C4-2B (cell line): ENCODE measurements around the gene CNP.
"Not testable (repeated sequence)": the region's sequence is repeated elsewhere in the genome, so short reads cannot be mapped to it uniquely, and the experiment has no call there.

Source experiments
- H3K27ac ChIP-seq: fragments of 450-650 bp; 2 replicates; pipeline ENCODE4 v1.5.1; 2017
- CTCF ChIP-seq: fragments of 450-650 bp; conservative IDR thresholded peaks from 2 replicates; pipeline ENCODE4 v1.5.1; 2017; ENCODE audit warnings: mild to moderate bottlenecking
- ZFX ChIP-seq: fragments of 450-650 bp; IDR thresholded peaks from 2 replicates; pipeline ENCODE4 v1.6.1; 2017

CNP gene

GRCh38 chr17:41920580-41920955 lies 46.0 kb upstream of the CNP start:
- peak overlapping the region; percentile 98 for H3K27ac ChIP-seq
- no peak for TF ChIP-seq ZFX
- no peak for TF ChIP-seq CTCF

- no peak for TF ChIP-seq ZFX
- no peak for TF ChIP-seq CTCF
Observed at GRCh38 chr17:41925991-41926590, 40.5 kb upstream of the CNP start.

GRCh38 chr17:41928693-41929251 lies 37.8 kb upstream of the CNP start:
- peak overlapping the region; percentile 49 for H3K27ac ChIP-seq
- TF ChIP-seq ZFX (no peak), CTCF (no peak)

More at GRCh38 chr17:41925991-41926590, 40.5 kb upstream of the CNP start:
- H3K27ac ChIP-seq = no peak overlapping the region

GRCh38 chr17:41930009-41930832 lies 36.4 kb upstream of the CNP start, which contains the start of gene ODAD4:
Gene ODAD4, plus strand, starts transcription at chr17:41930617. Its CDS starts 107 bp downstream, at chr17:41930724.
- TF ChIP-seq ZFX (no peak), CTCF (no peak; the same call in 1 of the 2 replicates)
- peak within 1 kb of the TSS; percentile 66 for H3K27ac ChIP-seq

- H3K27ac ChIP-seq = peak overlapping the region; percentile 66
Observed at GRCh38 chr17:41930833-41931156, 35.8 kb upstream of the CNP start.

GRCh38 chr17:41931715-41932114 lies 34.9 kb upstream of the CNP start:
- H3K27ac ChIP-seq = not testable (repeated sequence)

- H3K27ac ChIP-seq = no peak overlapping the region
- TF ChIP-seq ZFX (no peak), CTCF (no peak)
Observed at GRCh38 chr17:41932816-41933389, 33.7 kb upstream of the CNP start.

GRCh38 chr17:41935641-41936040 lies 31.0 kb upstream of the CNP start:
- H3K27ac ChIP-seq = no peak overlapping the region
- TF ChIP-seq CTCF = no peak
- no peak for TF ChIP-seq ZFX
